Endodermal cell (in vitro differentiated cells): ENCODE measurements around the gene CREB3L2. TPM values are rescaled to one million over a fixed set of nuclear protein-coding genes. Genes with fewer than 3 reads are reported as not detected.

Experiments used
- DNase-seq: peaks from one replicate; pipeline ENCODE4 v3.0.0-alpha.2; 2017
- H3K27ac ChIP-seq: 2 replicates; pipeline ENCODE4 v1.5.1; 2013; ENCODE audit warnings: mild to moderate bottlenecking, low read depth, low read length, moderate library complexity
- H3K27me3 ChIP-seq: 2 replicates; pipeline ENCODE4 v1.6.1; 2013; ENCODE audit warnings: mild to moderate bottlenecking, low read length, moderate library complexity; ENCODE audit not compliant: insufficient read depth, control insufficient read depth, poor library complexity, severe bottlenecking
- H3K36me3 ChIP-seq: 2 replicates; pipeline ENCODE4 v1.7.0; 2013; ENCODE audit warnings: mild to moderate bottlenecking, low read length, moderate library complexity; ENCODE audit not compliant: control insufficient read depth, insufficient read depth
- H3K4me1 ChIP-seq: one replicate; pipeline ENCODE4 v1.7.0; 2013; ENCODE audit warnings: low read length; ENCODE audit not compliant: control insufficient read depth, insufficient read depth
- H3K4me3 ChIP-seq: 2 replicates; pipeline ENCODE4 v1.5.1; 2013; ENCODE audit warnings: mild to moderate bottlenecking, low read length, moderate library complexity
- H3K9ac ChIP-seq: 2 replicates; pipeline ENCODE4 v1.6.1; 2013; ENCODE audit warnings: mild to moderate bottlenecking, low read length, moderate library complexity; ENCODE audit not compliant: poor library complexity, severe bottlenecking; ENCODE audit errors: extremely low read depth
- H3K9me3 ChIP-seq: 2 replicates; pipeline ENCODE4 v1.6.1; 2013; ENCODE audit warnings: mild to moderate bottlenecking, low read length, moderate library complexity; ENCODE audit not compliant: control insufficient read depth
- H3K27ac Mint-ChIP-seq: 2 replicates; pipeline ENCODE4 v1.8.0; 2020; ENCODE audit warnings: mixed read lengths
- H3K27me3 Mint-ChIP-seq: 2 replicates; pipeline ENCODE4 v1.8.0; 2021; ENCODE audit warnings: mild to moderate bottlenecking, mixed read lengths; ENCODE audit not compliant: insufficient read depth
- H3K36me3 Mint-ChIP-seq: 2 replicates; pipeline ENCODE4 v1.8.0; 2020; ENCODE audit warnings: low read depth, mixed read lengths
- H3K4me1 Mint-ChIP-seq: 2 replicates; pipeline ENCODE4 v1.8.0; 2020; ENCODE audit warnings: mixed read lengths
- H3K4me3 Mint-ChIP-seq: 2 replicates; pipeline ENCODE4 v1.8.0; 2020; ENCODE audit warnings: mild to moderate bottlenecking, moderate library complexity, mixed read lengths
- H3K9me3 Mint-ChIP-seq: 2 replicates; pipeline ENCODE4 v1.8.0; 2020; ENCODE audit warnings: mild to moderate bottlenecking, mixed read lengths
- CTCF ChIP-seq: fragments of 200-600 bp; sonication (generic); conservative IDR thresholded peaks from 2 replicates; pipeline ENCODE4 v1.5.0; 2021; ENCODE audit warnings: antibody characterized with exemption, mild to moderate bottlenecking
- WGBS, 2 experiments: methylation state at CpG; one replicate each; pipeline versions ENCODE4 v1.1.5 to v1.1.7; 2013; ENCODE audit warnings: missing lambda C conversion rate in 2 of 2, mixed read lengths in 1 of 2; ENCODE audit not compliant: insufficient coverage in 1 of 2, insufficient read length in 1 of 2; 5-methylcytosine and 5-hydroxymethylcytosine counted together
- total RNA-seq, 2 donors: library from RNA; stranded (reverse); fragmentation: NEBNext Ultra II Directional in 1 of 2; extraction: Animal tissue kit (Norgen Biotek cat#: 25700) in 1 of 2; gene quantifications; 2 replicates in 1 of 2; 3 replicates in 1 of 2; pipeline ENCODE4 v1.2.1, GENCODE V29; 2021

The CREB3L2 gene
- total RNA-seq, 2 donors from 2014 or later = 48.2 to 80.2 TPM

GRCh38 chr7:137882806-137883205, 119.1 kb downstream of the CREB3L2 start:
- H3K36me3 Mint-ChIP-seq = peaks cover 74% of the 10 kb centered on the region
- peaks cover 29% of the 10 kb centered on the region for H3K4me1 Mint-ChIP-seq
- TF ChIP-seq CTCF = no peak
- no peak overlapping the region for H3K4me3 ChIP-seq
- H3K9me3 Mint-ChIP-seq = peaks cover 12% of the 10 kb centered on the region
- no peak overlapping the region for H3K4me3 Mint-ChIP-seq
- H3K4me1 ChIP-seq = peaks cover 7% of the 10 kb centered on the region
- no peak overlapping the region for H3K27ac ChIP-seq
- peaks cover 86% of the 10 kb centered on the region for H3K36me3 ChIP-seq
- peaks cover 22% of the 10 kb centered on the region for H3K9me3 ChIP-seq
- no peak overlapping the region for H3K27ac Mint-ChIP-seq
- no peaks in the 10 kb centered on the region for H3K27me3 Mint-ChIP-seq
- DNase-seq = no peak
- H3K27me3 ChIP-seq = no peaks in the 10 kb centered on the region
- H3K9ac ChIP-seq = no peak overlapping the region

GRCh38 chr7:137882261-137882668, 119.6 kb downstream of the CREB3L2 start:
- H3K9me3 Mint-ChIP-seq = peaks cover 12% of the 10 kb centered on the region
- peaks cover 78% of the 10 kb centered on the region for H3K36me3 Mint-ChIP-seq
- H3K4me3 ChIP-seq = no peak overlapping the region
- peaks cover 86% of the 10 kb centered on the region for H3K36me3 ChIP-seq
- H3K9ac ChIP-seq = no peak overlapping the region
- no peaks in the 10 kb centered on the region for H3K27me3 Mint-ChIP-seq
- DNase-seq = no peak
- H3K4me1 ChIP-seq = peaks cover 7% of the 10 kb centered on the region
- H3K27me3 ChIP-seq = no peaks in the 10 kb centered on the region
- 94% methylated on average over 5 of the region's 5 CpGs; no CpG with 5 or more reads in 1 of the 2 experiments for WGBS, 2 experiments
- H3K4me3 Mint-ChIP-seq = no peak overlapping the region
- TF ChIP-seq CTCF = no peak
- H3K9me3 ChIP-seq = peaks cover 22% of the 10 kb centered on the region
- H3K4me1 Mint-ChIP-seq = peaks cover 34% of the 10 kb centered on the region
- no peak overlapping the region for H3K27ac ChIP-seq
- H3K27ac Mint-ChIP-seq = no peak overlapping the region

- no peak for TF ChIP-seq CTCF
- WGBS, 2 experiments = 91 to 95% methylated on average over 7 to 8 of the region's 8 CpGs
- Histone ChIP-seq H3K27me3 (no peaks in the 10 kb centered on the region), H3K36me3 (peaks cover 86% of the 10 kb centered on the region), H3K4me1 (peaks cover 7% of the 10 kb centered on the region), H3K9ac (no peak overlapping the region), H3K27ac (no peak overlapping the region), H3K4me3 (no peak overlapping the region), H3K9me3 (peaks cover 22% of the 10 kb centered on the region)
- Mint-ChIP-seq H3K36me3 (peaks cover 83% of the 10 kb centered on the region), H3K4me1 (peaks cover 36% of the 10 kb centered on the region), H3K27ac (no peak overlapping the region), H3K9me3 (peaks cover 12% of the 10 kb centered on the region), H3K27me3 (no peaks in the 10 kb centered on the region), H3K4me3 (no peak overlapping the region)
- DNase-seq = no peak
These were observed 120.2 kb downstream of the CREB3L2 start for GRCh38 chr7:137881607-137882260.
